HG03095 (cell line): ENCODE measurements around the gene KRTAP10-2.
"Not testable (repeated sequence)": the region's sequence is repeated elsewhere in the genome, so short reads cannot be mapped to it uniquely, and the experiment has no call there.

ENCODE experiments used
- ATAC-seq: cut with Tn5 transposase; IDR thresholded peaks from one replicate; pipeline ENCODE4 v1.9.1; 2021; ENCODE audit warnings: moderate library complexity; ENCODE audit not compliant: unreplicated experiment

KRTAP10-2 gene, protein sequence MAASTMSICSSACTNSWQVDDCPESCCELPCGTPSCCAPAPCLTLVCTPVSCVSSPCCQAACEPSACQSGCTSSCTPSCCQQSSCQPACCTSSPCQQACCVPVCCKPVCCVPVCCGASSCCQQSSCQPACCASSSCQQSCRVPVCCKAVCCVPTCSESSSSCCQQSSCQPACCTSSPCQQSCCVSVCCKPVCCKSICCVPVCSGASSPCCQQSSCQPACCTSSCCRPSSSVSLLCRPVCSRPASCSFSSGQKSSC

DNA sequence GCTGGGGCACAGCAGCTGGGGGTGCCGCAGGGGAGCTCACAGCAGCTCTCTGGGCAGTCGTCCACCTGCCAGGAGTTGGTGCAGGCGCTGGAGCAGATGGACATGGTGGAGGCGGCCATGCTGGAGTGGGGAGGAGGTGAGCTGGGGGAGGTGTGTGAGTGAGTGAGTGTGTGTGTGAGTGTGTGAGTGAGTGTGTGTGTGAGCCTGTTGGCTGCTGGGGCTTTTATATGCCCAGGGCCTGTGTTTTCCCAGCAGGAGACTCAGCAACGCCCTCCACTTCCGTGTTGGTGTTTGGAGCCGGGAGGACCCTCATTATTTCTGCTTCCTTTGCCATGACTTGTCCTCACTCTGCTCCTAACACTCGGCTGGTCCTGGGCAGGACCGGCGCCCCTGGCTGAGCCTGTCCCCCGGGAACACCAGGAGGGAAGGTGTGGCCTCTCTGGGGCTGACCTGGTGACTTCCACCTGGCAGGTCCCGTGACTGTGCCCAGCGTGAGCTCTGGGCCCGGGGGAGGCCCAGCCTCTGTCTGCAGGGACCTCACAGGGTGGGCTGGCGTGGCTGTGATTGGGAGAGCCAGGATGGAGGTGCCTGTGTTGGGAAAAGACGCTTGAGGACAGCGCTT is at the start of gene KRTAP10-2:
Gene KRTAP10-2 (minus strand): TSS at position 166 of the 622 bp plus-strand sequence. CDS start 47 bp downstream, at position 119.
- ATAC-seq: no peak

DNA sequence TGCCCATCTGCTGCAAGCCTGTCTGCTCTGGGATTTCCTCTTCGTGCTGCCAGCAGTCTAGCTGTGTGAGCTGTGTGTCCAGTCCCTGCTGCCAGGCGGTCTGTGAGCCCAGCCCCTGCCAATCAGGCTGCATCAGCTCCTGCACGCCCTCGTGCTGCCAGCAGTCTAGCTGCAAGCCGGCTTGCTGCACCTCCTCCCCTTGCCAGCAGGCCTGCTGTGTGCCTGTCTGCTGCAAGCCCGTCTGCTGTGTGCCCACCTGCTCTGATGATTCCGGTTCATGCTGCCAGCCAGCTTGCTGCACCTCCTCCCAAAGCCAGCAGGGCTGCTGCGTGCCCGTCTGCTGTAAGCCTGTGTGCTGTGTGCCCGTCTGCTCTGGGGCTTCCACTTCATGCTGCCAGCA is 49.8 kb upstream of the KRTAP10-2 start:
- ATAC-seq: not testable (repeated sequence)

DNA sequence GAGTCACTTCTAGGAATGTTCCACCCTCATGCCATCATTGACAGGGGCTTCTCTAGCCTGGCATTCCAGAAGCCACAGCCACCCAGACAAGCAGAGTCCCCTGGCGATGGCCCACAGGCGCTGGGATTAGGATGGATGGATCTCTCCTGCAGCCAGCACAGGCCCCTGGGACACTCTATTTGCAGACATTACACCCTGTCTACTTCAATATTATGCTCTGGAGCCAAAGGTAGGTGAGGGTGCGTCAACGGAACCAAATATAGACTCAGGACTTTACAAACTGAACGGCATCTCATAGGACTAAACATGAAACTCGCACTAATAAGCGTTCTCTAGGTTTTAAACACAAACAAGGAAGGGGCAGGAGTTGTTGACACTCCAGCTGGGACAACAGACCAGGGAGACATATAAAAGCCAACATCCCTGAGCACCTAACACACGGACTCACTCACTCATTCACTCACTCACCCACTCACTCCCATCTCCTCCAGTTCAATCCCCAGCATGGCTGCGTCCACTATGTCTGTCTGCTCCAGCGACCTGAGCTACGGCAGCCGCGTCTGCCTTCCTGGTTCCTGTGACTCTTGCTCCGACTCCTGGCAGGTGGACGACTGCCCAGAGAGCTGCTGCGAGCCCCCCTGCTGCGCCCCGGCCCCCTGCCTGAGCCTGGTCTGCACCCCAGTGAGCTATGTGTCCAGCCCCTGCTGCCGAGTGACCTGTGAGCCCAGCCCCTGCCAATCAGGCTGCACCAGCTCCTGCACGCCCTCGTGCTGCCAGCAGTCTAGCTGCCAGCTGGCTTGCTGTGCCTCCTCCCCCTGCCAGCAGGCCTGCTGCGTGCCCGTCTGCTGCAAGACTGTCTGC is 49.0 kb upstream of the KRTAP10-2 start, which contains the start of gene KRTAP10-7:
Gene KRTAP10-7 (plus strand): TSS at position 480 of the 861 bp plus-strand sequence. CDS start 25 bp downstream, at position 505.
- not testable (repeated sequence) for ATAC-seq

DNA sequence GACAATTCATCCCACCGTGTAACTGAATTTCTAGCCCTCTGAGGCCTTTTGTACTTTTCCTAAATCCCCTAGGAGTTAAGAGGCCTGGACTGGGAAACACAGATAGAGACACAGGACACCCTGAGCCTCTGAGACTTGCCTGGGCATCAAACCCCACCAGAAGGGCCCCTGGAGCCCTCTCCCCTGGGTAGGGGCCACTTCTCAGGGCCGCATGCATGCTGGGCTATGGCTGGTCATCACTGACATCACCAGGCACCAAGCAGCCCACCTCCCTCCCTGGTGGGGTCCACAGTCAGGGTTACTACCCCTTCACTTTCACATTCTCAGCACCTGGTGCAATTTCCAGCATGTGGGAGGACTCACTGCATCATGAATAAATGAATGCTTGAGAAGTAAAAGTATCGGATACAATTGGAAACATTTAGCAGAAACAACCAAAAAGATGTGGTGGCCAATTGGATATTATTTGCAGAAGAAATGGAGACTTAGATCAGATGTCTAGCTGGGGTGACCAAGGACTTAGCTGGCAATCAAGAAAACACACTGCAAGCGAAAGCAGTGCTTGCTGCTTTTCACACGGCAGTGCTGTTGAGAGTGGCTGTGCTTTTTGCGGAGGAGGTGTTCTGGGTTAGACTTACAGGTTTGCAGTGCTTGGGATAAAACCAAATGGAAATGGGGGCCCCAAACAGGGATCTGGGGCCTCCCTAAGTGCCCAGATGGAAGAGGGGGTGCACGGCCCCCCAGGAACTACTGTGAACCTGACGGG is 48.1 kb upstream of the KRTAP10-2 start:
- no peak for ATAC-seq

DNA sequence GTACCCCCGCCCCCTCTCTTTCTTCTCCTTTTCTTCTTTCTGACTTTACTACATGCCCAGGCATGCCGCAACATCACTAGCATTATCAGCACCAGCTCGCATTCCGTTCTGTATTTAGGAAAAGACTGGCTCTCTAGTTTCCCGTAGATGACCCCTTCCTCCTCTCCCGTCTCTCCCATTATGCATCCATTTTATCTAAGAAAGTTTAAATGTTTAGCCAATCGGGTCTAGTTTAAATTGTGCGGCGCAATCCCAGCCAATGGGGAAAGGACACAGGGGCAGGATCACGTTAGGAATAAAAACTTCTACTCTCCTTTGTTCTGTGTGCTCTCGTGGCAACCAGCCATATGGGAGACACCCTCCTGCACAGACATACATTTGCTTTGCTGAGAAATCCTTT is 46.8 kb upstream of the KRTAP10-2 start:
- no peak for ATAC-seq

DNA sequence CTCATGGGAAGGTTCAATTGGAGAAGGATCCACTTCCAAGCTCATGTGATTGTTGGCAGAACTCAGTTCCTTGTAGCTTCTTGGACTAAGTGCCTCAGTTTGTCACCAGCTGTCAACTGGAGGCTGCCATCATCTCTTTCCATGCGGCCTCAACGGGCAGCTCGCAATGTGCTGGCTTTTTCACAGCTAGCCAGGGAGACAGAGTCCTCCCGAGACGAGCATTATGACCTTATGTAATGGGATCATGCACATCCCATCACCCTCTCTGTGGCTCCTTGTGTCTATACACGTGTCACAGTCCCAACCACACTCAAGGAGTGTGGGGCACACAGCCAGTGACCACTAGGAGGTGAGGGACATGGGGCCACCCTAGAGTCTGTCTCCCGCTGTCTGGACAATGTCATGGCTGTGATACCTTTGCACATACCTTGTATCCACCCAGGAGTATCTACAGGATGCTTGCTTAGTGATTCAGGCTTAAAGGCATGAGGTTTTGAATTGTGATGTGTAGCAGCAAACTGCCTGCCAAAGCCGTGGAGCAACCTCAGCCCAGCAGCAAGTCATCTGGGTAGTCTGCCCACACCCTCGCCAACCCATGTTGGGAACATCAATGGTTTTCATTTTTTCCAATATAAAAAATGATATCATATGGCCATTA is 44.9 kb upstream of the KRTAP10-2 start:
- ATAC-seq: no peak

DNA sequence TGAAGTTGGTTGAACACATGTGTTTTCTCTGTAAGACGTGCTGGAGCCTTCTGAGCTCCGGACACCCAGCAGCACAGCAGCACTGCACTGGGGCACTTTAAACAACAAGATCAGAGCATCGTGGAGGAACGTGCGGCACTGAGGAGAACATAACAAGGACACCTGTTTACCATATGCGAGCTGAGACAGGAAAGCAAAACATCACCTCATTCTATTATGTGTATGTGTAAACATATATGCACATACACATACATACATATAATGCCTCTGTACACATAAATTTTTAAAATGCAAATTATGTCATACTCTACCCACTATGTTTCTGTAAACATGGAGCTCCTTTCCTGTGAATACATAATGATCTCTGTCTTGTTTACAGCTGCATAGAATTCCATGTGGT is 44.2 kb upstream of the KRTAP10-2 start:
- ATAC-seq: no peak

DNA sequence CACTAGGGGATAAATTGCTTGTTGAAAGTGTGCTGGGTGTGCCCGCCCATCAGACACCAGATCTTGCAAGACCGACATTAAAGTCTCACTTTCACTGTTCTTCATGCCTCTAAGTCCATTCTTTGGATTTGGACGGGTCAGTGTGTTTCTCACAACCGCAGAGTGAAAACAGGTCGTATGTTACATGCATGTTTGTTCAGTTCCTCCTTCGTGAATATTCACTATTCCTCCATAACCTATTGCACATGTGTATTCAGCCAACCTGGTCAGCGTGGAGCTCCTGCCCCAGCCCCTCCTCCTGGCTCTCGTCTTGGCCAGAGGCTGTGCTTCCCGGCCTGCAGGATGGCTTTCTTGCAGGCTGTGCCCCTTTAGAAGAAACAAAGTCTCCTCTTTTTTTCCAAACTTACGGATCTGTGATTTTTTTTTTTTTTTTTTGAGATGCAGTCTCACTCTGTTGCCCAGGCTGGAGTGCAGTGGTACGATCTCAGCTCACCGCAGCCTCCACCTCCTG is 43.2 kb upstream of the KRTAP10-2 start:
- ATAC-seq: no peak

DNA sequence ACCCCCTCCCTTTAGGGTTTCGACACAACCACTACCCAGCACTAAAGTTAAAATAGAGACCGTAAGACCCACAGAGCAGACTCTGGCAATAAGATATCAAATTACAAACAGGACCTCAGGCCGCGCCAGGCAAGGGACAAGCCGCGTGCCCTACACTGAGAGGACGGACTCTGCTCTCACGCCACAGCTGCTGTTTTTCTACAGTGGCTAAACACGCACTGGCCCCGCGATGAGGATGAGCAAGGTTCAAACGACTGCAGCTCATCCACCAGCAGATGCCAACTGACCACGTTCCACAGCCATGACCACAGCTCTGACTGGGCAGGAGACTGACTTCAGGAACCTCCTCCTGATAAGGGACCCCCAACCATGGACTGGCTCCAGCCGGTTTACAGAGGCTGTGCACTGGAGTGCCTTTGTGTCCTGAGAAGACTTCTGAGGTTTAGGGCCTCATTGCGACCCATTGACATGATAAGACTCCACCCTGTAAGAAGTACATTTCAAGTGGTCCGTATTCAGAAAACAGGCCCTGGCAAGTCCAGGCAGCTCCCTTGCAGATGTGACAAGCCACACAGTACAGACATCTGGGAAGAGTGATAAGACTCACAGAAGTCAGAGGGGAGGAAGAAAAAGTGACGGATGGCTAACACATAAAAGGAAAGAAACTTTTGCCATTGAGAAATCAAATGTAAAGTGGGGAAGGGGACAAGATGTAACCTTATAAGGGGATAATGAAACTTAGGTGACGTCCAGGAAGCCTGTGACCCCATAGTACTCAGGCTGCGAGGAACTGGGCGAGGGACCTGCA is 42.5 kb upstream of the KRTAP10-2 start:
- no peak for ATAC-seq

DNA sequence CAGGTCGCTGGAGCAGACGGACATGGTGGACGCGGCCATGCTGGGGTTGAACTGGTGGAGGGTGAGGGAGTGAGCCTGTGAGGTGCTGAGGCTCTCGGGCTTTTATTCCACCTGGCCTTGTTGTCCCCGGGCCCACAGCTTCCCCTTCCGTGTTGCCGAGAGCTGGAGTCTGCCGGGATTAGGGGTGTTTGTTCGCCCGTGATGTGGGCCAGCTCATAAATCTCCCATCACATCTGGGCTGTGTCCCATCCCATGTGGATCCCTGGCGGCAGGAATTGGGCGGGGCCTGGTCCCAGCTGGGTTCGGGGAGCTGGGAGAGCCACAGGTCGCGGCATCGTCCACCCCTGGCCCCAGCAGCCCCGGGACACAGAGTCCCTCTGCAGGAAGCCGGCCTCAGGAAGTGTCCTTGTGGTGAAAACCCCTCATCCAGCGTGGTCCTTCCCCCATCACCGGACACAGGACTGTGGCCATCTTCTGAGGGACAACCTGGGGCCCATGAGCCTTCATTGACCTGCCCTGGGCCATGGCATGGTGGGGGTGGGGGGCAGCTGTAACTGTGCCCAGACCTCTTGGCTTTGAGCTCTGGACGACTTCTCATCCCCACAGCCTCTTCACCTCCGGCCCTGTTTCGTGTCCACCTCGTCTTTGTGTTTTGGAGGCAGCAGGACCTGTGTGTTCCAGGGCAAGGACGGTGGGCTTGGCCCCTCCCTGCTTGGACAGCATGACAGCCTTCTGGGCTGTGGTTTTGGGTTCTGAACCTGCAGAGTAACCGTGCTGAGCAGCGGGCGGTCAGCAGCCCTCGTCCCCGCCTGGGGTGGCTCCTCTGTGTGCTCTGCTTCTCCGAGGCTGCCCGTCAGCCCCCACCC is 41.4 kb upstream of the KRTAP10-2 start, which contains the start of gene KRTAP10-6:
Gene KRTAP10-6 (minus strand): TSS at position 60 of the 866 bp plus-strand sequence. CDS start 21 bp downstream, at position 39.
- ATAC-seq: no peak

DNA sequence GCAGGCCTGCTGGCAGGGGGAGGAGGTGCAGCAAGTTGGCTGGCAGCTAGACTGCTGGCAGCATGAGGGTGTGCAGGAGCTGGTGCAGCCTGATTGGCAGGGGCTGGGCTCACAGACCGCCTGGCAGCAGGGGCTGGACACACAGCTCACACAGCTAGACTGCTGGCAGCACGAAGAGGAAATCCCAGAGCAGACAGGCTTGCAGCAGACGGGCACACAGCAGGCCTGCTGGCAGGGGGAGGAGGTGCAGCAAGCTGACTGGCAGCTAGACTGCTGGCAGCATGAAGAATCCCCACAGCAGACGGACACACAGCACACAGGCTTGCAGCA is 40.5 kb upstream of the KRTAP10-2 start:
- not testable (repeated sequence) for ATAC-seq

DNA sequence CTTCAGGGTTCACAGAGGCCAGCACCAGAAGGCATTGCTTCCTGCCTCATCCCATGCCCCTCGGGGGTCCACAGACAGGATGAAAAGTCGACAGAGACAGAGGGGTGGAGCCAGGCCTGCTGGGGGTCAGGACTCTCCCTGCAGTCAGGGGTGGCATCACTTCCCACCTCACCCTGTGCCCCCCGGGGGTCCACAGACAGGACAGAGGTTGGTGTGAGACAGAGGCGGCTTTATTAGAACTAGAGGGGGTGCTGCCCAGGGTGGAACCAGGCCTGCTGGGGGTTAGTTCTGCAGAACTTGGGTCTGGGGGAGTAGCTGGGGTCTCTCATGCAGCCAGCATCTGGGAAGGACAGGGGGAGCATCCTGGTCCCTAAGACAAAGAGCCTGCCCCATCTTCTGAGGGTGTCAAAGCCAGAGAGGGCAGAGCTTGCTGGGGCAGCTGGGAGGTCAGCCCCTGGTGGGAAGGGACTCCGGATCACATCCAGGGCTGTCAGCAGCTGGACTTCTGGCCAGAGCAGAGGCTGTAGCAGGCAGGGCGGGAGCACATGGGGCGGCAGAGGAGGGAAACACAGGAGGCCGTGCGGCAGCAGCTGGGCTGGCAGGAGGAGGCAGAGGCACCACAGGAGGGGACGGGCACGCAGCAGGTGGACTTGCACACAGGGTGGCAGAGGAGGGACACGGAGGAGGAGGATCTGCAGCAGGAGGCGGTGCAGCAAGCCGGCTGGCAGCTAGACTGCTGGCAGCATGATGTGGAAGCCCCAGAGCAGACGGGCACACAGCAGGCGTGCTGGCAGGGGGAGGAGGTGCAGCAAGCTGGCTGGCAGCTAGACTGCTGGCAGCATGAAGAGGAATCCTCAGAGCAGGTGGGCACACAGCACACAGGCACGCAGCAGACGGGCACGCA is 39.8 kb upstream of the KRTAP10-2 start:
- not testable (repeated sequence) for ATAC-seq

DNA sequence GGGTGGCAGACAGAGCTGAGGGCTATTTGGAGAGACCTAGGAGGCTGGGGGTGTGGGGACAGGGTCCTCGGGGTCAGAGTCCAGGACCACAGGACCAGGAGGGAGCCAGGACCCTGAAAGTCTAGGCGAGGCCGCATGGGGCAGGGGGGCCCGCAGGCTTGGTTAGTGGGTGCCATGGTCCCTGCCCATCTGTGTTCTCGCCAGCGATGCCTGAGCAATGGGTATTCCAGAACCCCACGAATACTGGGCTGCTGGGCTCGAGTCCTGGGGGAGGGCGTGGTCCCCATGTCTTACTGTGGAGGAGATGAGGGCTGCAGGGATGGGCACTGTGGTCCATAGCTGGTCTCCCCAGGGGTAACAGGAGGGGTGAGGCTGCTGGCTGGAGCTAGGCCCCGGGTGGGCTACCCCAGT is 39.0 kb upstream of the KRTAP10-2 start:
- ATAC-seq: no peak

DNA sequence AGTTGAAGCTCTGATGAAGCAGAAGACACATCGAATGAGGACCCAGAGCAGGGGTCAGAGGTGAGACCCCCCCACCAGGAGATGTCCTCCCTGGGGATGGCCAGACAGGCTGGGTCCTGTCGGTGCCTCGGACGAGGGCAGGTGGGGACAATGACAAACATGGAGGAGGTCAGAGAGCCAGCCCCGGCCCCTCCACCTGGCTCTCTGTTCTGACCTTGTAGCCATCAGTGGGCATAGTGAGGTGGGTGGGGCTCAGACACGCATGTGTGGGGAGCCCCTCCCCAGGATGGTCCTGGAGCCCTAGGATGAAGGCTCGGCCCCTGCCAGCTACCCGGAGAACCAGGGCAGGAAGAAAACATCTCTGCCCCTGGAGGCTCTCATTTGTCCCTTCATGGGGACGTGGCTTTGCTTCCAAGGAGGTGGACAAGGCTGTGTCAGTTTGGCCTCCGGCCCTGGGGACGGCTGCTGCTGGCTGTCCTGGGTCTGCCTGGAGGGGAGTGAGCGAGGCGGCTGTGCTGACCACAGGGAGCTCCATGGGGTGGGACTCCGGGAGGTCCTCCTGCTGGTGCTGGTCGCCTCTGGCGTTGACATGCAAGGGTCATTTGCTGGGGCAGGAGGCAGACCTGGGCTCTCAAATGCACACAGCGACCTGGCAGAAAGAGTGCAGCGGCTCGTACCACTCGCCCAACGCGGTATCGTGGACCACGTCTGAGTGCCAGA is 38.4 kb upstream of the KRTAP10-2 start:
- ATAC-seq: no peak

DNA sequence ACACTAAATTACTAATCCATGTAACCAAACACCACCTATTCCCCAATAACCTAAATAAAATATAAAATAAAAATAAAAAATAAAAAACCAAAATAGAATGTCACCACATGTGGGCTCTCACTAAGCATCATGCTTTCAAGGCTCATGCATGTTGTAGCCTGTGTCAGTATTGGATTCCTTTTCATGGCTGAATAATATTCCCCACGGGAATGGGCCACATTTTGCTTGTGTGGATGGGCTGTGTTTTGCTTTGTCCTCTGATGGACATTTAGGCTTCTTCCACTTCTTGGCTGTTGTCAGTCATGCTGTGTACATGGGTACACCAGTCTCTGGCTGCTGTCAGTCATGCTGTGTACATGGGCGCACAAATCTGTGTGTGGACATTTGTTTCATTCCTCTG is 37.8 kb upstream of the KRTAP10-2 start:
- no peak for ATAC-seq

DNA sequence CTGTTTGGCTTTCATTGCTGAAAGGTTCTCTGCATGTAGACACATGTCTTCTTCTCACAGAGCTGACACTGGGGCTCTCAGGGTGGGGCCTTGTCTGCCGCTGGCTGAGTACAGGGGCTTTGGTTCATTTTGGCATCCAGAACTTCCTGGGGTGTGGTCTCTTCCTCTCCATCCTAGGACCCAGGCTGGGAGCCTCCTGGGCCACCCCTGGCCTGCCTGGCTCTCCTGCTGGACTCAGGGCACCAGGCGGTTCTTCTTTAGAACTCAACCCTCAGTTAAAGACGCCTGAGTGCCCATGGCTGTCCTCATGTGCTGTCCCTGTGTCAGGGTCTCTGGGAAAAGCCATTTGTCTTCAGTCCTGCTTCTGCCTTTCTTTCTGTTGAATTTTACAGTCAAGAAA is 34.6 kb upstream of the KRTAP10-2 start:
- ATAC-seq: no peak

DNA sequence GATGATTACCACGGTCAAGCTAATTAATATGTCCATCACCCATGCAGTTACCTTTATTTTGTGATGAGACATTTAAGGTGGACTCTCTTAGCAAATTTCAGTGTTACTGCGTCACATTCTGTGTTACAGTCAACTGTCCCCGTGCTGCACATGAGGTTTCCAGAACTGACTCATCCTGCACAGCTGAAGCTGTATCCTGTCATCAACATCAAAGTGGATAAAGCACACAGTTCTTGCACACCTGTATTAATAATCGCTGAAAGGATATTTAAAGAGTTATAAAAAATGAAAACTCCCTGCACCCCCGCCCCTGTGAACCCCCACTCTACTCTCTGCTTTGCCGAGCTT is 32.5 kb upstream of the KRTAP10-2 start:
- ATAC-seq: no peak
